Mucosa of descending colon (tissue), 3 donors: Measurements from ENCODE around the gene MCOLN2. TPM values are rescaled to one million over a fixed set of nuclear protein-coding genes. Genes with fewer than 3 reads are reported as not detected.
A peak's percentile ranks its signal among the peaks of the same experiment; 100 is the strongest.

Source experiments
- ATAC-seq: fragments of 200-7000 bp; cut with Tn5 transposase; one replicate; pipeline ENCODE4 v1.9.1; 2020; ENCODE audit warnings: mild to moderate bottlenecking, moderate library complexity
- DNase-seq, 3 donors: peaks; one replicate each; pipeline ENCODE4 v3.0.0-alpha.2; 2020
- H3K36me3 ChIP-seq: fragments of 200-600 bp; one replicate; pipeline ENCODE4 v1.8.0; 2021; ENCODE audit warnings: low read depth, mild to moderate bottlenecking
- H3K4me1 ChIP-seq: fragments of 200-600 bp; one replicate; pipeline ENCODE4 v1.8.0; 2021; ENCODE audit warnings: low read depth, mild to moderate bottlenecking
- H3K4me3 ChIP-seq: fragments of 200-600 bp; one replicate; pipeline ENCODE4 v1.8.0; 2021; ENCODE audit warnings: mild to moderate bottlenecking
- H3K9me3 ChIP-seq: fragments of 200-600 bp; one replicate; pipeline ENCODE4 v1.8.0; 2021; ENCODE audit warnings: mild to moderate bottlenecking
- intact Hi-C, 2 donors: fragments of 100-400 bp; cut with DNase I in 1 of 2; cut with micrococcal nuclease in 1 of 2; formaldehyde crosslinking; loops; one replicate each; pipeline versions ENCODE4 v1.11.0 to v1.11.1; 2022; cut with DNase I, micrococcal nuclease
- total RNA-seq, 3 donors: library from RNA; stranded (reverse); fragmentation: NEBNext Ultra II Directional in 2 of 3; extraction: Animal tissue kit (Norgen Biotek cat#: 25700) in 2 of 3; gene quantifications; one replicate each; pipeline versions ENCODE4 v1.2.1 to v1.2.4, GENCODE V29; 2021 to 2023
- TF ChIP-seq, protein P1 (sequence below): fragments of 200-600 bp; IDR thresholded peaks from one replicate; pipeline ENCODE4 v1.8.0; 2022; ENCODE audit warnings: antibody characterized with exemption, mild to moderate bottlenecking
- donor health status: DM: no; HTN: no; CAD: no; lungs with moderate emphysema.
- donor health status: DM: no; HTN: no; CAD: no.
- donor health status: DM: no; HTN: yes; CAD: no.

The MCOLN2 gene
- total RNA-seq, 3 donors from 2014 or later: 10.8 to 101 (median 66.2) TPM

DNA sequence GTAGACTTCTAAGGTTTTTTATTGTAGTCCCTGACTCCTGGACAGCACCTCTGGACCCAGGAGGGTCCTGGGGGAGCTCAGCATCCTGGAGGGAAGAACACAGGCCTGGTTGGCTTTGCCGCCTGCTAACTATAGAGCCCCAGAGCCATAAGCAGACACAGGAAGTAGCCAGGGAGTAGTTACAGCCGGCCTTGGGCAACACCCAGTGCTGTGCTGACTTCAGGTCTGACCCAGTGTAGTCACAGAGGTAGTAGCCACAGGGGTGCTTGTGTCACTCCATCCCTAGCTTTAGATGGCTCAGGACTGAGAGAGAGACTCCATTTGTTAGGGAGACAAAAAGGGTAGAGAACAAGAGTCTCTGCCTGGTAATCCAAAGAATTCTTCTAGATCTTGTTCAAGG lies 21.9 kb downstream of the MCOLN2 start:
- no peak for DNase-seq
- intact Hi-C loops: no loop called here
- H3K9me3 ChIP-seq: no peaks in the 10 kb centered on the region
- H3K36me3 ChIP-seq: no peaks in the 10 kb centered on the region
- H3K4me1 ChIP-seq: no peaks in the 10 kb centered on the region
- no peak overlapping the region for H3K4me3 ChIP-seq
- TF ChIP-seq, protein P1, sequence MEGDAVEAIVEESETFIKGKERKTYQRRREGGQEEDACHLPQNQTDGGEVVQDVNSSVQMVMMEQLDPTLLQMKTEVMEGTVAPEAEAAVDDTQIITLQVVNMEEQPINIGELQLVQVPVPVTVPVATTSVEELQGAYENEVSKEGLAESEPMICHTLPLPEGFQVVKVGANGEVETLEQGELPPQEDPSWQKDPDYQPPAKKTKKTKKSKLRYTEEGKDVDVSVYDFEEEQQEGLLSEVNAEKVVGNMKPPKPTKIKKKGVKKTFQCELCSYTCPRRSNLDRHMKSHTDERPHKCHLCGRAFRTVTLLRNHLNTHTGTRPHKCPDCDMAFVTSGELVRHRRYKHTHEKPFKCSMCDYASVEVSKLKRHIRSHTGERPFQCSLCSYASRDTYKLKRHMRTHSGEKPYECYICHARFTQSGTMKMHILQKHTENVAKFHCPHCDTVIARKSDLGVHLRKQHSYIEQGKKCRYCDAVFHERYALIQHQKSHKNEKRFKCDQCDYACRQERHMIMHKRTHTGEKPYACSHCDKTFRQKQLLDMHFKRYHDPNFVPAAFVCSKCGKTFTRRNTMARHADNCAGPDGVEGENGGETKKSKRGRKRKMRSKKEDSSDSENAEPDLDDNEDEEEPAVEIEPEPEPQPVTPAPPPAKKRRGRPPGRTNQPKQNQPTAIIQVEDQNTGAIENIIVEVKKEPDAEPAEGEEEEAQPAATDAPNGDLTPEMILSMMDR: no peak
- peak; percentile 92 for ATAC-seq

- Histone ChIP-seq H3K4me3 (no peak overlapping the region), H3K36me3 (no peaks in the 10 kb centered on the region), H3K4me1 (no peaks in the 10 kb centered on the region), H3K9me3 (no peaks in the 10 kb centered on the region)
- TF ChIP-seq, protein P1: no peak
- no peak for DNase-seq
- intact Hi-C loops: no loop called here
- ATAC-seq: no peak
These were observed 23.2 kb downstream of the MCOLN2 start for GRCh38 chr1:84973498-84974334.

DNA sequence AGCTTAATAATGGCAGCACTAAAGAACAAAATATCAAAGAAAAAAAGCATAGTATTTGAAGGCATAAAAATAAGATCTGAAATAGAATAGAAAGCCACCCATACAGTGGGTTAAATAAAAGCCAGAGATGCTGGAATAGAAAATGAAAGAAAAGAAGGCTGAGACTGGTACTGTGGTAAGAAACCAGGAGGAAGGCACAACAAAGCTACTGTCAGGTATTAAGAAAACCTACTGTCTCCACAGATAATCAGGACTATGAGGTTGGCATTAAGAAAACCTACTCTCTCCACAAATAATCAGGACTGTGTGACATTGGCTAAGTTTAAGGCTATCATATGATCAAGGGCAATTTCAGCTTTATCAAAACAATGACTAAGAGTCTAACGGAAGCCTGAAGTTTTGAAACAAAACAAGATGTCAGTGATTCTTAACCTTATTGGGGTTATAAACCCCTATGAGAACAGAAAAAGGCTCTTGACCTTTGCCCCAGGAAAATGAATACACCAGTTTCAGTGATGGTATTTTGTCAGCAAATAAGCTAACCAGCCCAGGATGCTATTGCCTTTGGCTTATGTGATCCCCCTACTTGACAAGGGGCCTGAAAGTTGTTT lies 24.4 kb downstream of the MCOLN2 start:
- H3K9me3 ChIP-seq: no peaks in the 10 kb centered on the region
- ATAC-seq (peak; percentile 40), DNase-seq (no peak)
- intact Hi-C loops: no loop called here
- no peaks in the 10 kb centered on the region for H3K4me1 ChIP-seq
- no peaks in the 10 kb centered on the region for H3K36me3 ChIP-seq
- TF ChIP-seq, protein P1: no peak
- no peak overlapping the region for H3K4me3 ChIP-seq

- intact Hi-C loops: no loop called here
- DNase-seq: no peak
- TF ChIP-seq, protein P1: no peak
- no peaks in the 10 kb centered on the region for H3K36me3 ChIP-seq
- H3K4me1 ChIP-seq: no peaks in the 10 kb centered on the region
- no peak overlapping the region for H3K4me3 ChIP-seq
- ATAC-seq: no peak
- no peaks in the 10 kb centered on the region for H3K9me3 ChIP-seq
These were observed 25.0 kb downstream of the MCOLN2 start for GRCh38 chr1:84971957-84972356.

DNA sequence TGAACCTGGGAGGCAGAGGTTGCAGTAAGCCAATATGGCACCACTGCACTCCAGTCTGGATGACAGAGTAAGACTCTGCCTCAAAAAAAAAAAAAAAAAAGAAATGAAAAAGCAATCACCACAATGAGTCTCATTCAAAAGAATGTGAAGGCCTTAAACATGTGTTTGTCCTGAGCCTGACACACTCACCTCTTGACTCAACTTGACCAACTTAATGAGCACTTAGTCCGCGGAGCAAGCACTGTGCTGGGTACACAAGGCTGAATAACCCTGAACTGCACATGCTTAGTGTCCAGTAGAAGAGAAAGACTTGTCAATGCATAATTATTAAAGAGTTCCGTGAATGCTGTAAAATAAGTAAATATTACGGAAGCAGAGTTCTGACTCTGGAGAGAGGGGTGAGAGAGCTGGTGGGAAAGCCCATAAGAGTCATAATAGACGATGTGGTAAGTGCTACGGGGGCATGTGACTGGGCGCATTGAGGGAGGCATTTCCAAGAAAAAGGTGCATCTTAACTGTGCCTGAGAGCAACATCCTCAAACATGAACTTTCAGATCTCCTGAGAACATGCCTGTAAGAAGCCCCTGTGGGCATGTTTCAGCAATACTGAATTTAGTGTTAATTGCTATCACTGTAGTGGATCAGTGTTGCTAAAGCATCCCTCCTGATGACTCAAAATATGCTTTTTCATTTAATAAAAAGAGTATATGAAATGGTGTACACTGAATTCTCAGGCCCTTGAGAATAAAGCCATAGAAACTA lies 27.2 kb downstream of the MCOLN2 start:
- intact Hi-C loops: no loop called here
- no peaks in the 10 kb centered on the region for H3K4me1 ChIP-seq
- no peaks in the 10 kb centered on the region for H3K9me3 ChIP-seq
- H3K4me3 ChIP-seq: no peak overlapping the region
- TF ChIP-seq, protein P1: no peak
- no peaks in the 10 kb centered on the region for H3K36me3 ChIP-seq
- DNase-seq (no peak), ATAC-seq (no peak)
